GM12878 (cell line): ENCODE data around the gene PRKRA. TPM values are rescaled to one million over a fixed set of nuclear protein-coding genes. Genes with fewer than 3 reads are reported as not detected.
"Not testable (repeated sequence)": the region's sequence is repeated elsewhere in the genome, so short reads cannot be mapped to it uniquely, and the experiment has no call there.

Source experiments
- ATAC-seq: fragments of 200-7000 bp; cut with Tn5 transposase; 3 replicates; pipeline ENCODE4 v1.9.1; 2020; ENCODE audit warnings: mild to moderate bottlenecking, moderate library complexity
- BruUV-seq: library from RNA; stranded (reverse); fragments of 400-500 nt; replicated peaks from 2 replicates; lab custom pipeline; 2021; lab: Mats Ljungman, UMichigan
- CTCF ChIA-PET: fragments of 300-600 bp; sonication (Branson Sonifier 250); formaldehyde crosslinking; extraction: SDS; loops from one replicate; lab custom pipeline; 2021; ENCODE audit warnings: inconsistent platforms; lab: Yijun Ruan, JAX
- POLR2A ChIA-PET: fragments of 350-600 bp; formaldehyde crosslinking; extraction: SDS; loops from one replicate; lab custom pipeline; 2021; ENCODE audit warnings: inconsistent platforms; lab: Charles Lee
- RAD21 ChIA-PET: fragments of 300-600 bp; sonication (Branson Sonifier 250); formaldehyde crosslinking; loops from one replicate; lab custom pipeline; 2023; ENCODE audit warnings: antibody characterized with exemption; ENCODE audit not compliant: unreplicated experiment; lab: Charles Lee
- SMC1A ChIA-PET: fragments of 300-600 bp; sonication (Branson Sonifier 250); formaldehyde crosslinking; loops from one replicate; lab custom pipeline; 2023; ENCODE audit not compliant: unreplicated experiment, uncharacterized antibody; lab: Charles Lee
- DNase-seq: peaks from one replicate; pipeline ENCODE4 v3.0.0-alpha.2; 2011; ENCODE audit warnings: low read depth, low spot score
- FAIRE-seq: peaks from 3 replicates; lab custom pipeline; 2011; peaks lifted over from hg19 to GRCh38; lab: Jason Lieb, UNC
- H2AFZ ChIP-seq: 2 replicates; pipeline ENCODE4 v1.6.0; 2011; ENCODE audit warnings: low read depth, low read length, control low read depth; ENCODE audit not compliant: control insufficient read depth
- H3K27ac ChIP-seq: 2 replicates; pipeline ENCODE4 v1.5.1; 2011; ENCODE audit warnings: control low read depth; ENCODE audit not compliant: control insufficient read depth, insufficient read depth
- H3K27me3 ChIP-seq, 2 experiments: replicated peaks in 1 of 2; 2 replicates each; pipeline versions ENCODE4 v1.6.0 to v1.6.1; 2011; ENCODE audit warnings: low read length in 1 of 2; ENCODE audit not compliant: control insufficient read depth in 2 of 2, insufficient read depth in 2 of 2
- H3K36me3 ChIP-seq, 2 experiments: 2 replicates each; pipeline ENCODE4 v1.5.1; 2011; ENCODE audit warnings: low read length in 1 of 2; ENCODE audit not compliant: control insufficient read depth in 2 of 2, insufficient read depth in 2 of 2
- H3K4me1 ChIP-seq: 2 replicates; pipeline ENCODE4 v1.6.1; 2011; ENCODE audit warnings: mild to moderate bottlenecking, low read length, moderate library complexity, mixed read lengths; ENCODE audit not compliant: control insufficient read depth, insufficient read depth
- H3K4me2 ChIP-seq: 2 replicates; pipeline ENCODE4 v1.6.0; 2011; ENCODE audit warnings: control low read depth; ENCODE audit not compliant: control insufficient read depth, insufficient read depth
- H3K4me3 ChIP-seq: fragments of 200-600 bp; sonication (generic); 2 replicates; pipeline ENCODE4 v1.5.1; 2016
- H3K79me2 ChIP-seq: 2 replicates; pipeline ENCODE4 v1.6.0; 2011; ENCODE audit warnings: low read length; ENCODE audit not compliant: control insufficient read depth, insufficient read depth
- H3K9ac ChIP-seq: 2 replicates; pipeline ENCODE4 v1.8.0; 2011; ENCODE audit warnings: low read length, control low read depth, mixed read lengths; ENCODE audit not compliant: control insufficient read depth, insufficient read depth
- H3K9me3 ChIP-seq: replicated peaks from 3 replicates; pipeline ENCODE4 v1.5.1; 2011; ENCODE audit warnings: mild to moderate bottlenecking, low read length; ENCODE audit not compliant: control insufficient read depth, insufficient read depth
- H4K20me1 ChIP-seq: 2 replicates; pipeline ENCODE4 v1.6.0; 2011; ENCODE audit not compliant: control insufficient read depth, insufficient read depth
- CBX5 ChIP-seq: sonication (generic); IDR thresholded peaks from 2 replicates; pipeline ENCODE4 v1.6.1; 2016; ENCODE audit warnings: low read depth, moderate library complexity, mild to moderate bottlenecking, inconsistent platforms
- FOXM1 ChIP-seq: IDR thresholded peaks from 2 replicates; pipeline ENCODE4 v1.6.1; 2012; ENCODE audit warnings: low read depth, mild to moderate bottlenecking, inconsistent platforms, low read length, moderate library complexity
- IRF5 ChIP-seq: fragments of 450-650 bp; IDR thresholded peaks from 2 replicates; pipeline ENCODE4 v1.6.1; 2017; ENCODE audit warnings: borderline replicate concordance
- MTA3 ChIP-seq: IDR thresholded peaks from 2 replicates; pipeline ENCODE4 v1.6.1; 2012; ENCODE audit warnings: low read length, inconsistent platforms, borderline replicate concordance
- NFYA ChIP-seq: IDR thresholded peaks from 2 replicates; pipeline ENCODE4 v1.6.1; 2011; ENCODE audit warnings: low read depth, mild to moderate bottlenecking, low read length, improper control_type of control experiment, borderline replicate concordance
- PAX5 ChIP-seq: IDR thresholded peaks from 2 replicates; pipeline ENCODE4 v1.6.1; 2011; ENCODE audit warnings: low read depth, low read length, borderline replicate concordance
- RAD51 ChIP-seq: fragments of 450-650 bp; IDR thresholded peaks from 2 replicates; pipeline ENCODE4 v1.6.1; 2016; ENCODE audit warnings: moderate library complexity, mild to moderate bottlenecking, inconsistent platforms
- RUNX3 ChIP-seq: IDR thresholded peaks from 2 replicates; pipeline ENCODE4 v1.6.1; 2012; ENCODE audit warnings: low read length, inconsistent platforms
- SMARCA5 ChIP-seq: fragments of 450-650 bp; IDR thresholded peaks from 2 replicates; pipeline ENCODE4 v1.6.1; 2017; ENCODE audit warnings: mild to moderate bottlenecking
- WGBS: methylation state at CpG from one replicate; pipeline ENCODE4 v1.1.6; 2016; ENCODE audit warnings: low lambda C conversion rate; ENCODE audit not compliant: insufficient replicate concordance, insufficient coverage; ENCODE audit errors: missing lambda C conversion rate; 5-methylcytosine and 5-hydroxymethylcytosine counted together
- in situ Hi-C: fragments of 300-500 bp; cut with MboI; formaldehyde crosslinking; loops from 9 replicates; pipeline ENCODE4 v1.14.3; 2018; ENCODE audit warnings: mixed read lengths
- intact Hi-C: fragments of 100-400 bp; cut with micrococcal nuclease; formaldehyde crosslinking; loops from one replicate; pipeline ENCODE4 v1.14.2; 2022; ENCODE audit not compliant: unreplicated experiment
- polyA plus RNA-seq, 11 experiments: library from polyadenylated mRNA; depleted of rRNA in 4 of 11; unstranded in 6 of 11; stranded (reverse) in 5 of 11; fragments of >200 nt; fragmentation: Nextera tagmentation in 4 of 11; fragmentation: Illumina TruSeq in 1 of 11; extraction: Ambion mirVana in 4 of 11; extraction: Trizol in 1 of 11; gene quantifications; 1 replicate in 1 of 11; 2 replicates in 10 of 11; pipeline versions ENCODE4 v1.2.1 to v1.2.3, GENCODE V29; 2011 to 2016; ENCODE audit warnings: inconsistent platforms in 2 of 11, missing spikeins in 2 of 11, low read depth in 1 of 11
- total RNA-seq, 4 experiments: library from RNA; depleted of rRNA in 3 of 4; stranded (reverse); fragments of >200 nt in 3 of 4; fragmentation: Illumina TruSeq in 1 of 4; extraction: Trizol in 1 of 4; gene quantifications; 2 replicates each; pipeline versions ENCODE4 v1.2.1 to v1.2.3, GENCODE V29; 2013 to 2021
- TF ChIP-seq, protein P1 (sequence below): fragments of 450-650 bp; IDR thresholded peaks from 2 replicates; pipeline ENCODE4 v1.6.1; 2016; ENCODE audit warnings: mild to moderate bottlenecking

Gene PRKRA
- total and polyA plus RNA-seq, 10 of the 15 experiments (the other 5 are each of a cell fraction or from before 2014, with no cell fraction given) = 19.1 to 75.6 (median 51.7) TPM

GRCh38 chr2:178425255-178425827, 25.6 kb downstream of the PRKRA start (continued):
- TF ChIP-seq, protein P1, sequence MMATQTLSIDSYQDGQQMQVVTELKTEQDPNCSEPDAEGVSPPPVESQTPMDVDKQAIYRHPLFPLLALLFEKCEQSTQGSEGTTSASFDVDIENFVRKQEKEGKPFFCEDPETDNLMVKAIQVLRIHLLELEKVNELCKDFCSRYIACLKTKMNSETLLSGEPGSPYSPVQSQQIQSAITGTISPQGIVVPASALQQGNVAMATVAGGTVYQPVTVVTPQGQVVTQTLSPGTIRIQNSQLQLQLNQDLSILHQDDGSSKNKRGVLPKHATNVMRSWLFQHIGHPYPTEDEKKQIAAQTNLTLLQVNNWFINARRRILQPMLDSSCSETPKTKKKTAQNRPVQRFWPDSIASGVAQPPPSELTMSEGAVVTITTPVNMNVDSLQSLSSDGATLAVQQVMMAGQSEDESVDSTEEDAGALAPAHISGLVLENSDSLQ = no peak
- no peak for TF ChIP-seq RUNX3

GRCh38 chr2:178423746-178424145, 27.2 kb downstream of the PRKRA start:
- ChIA-PET RAD21 (interaction anchor here (0.7 to 1.3 kb wide), 2 partner anchors 10 to 24 kb away, joined by 3 read pairs; no protein-coding TSS in a partner anchor), CTCF (interaction anchor here (4.3 kb wide), 1 partner anchor 9 kb away, joined by 16 read pairs; no protein-coding TSS in a partner anchor), SMC1A (interaction anchor here (1.0 to 2.1 kb wide), 3 partner anchors 10 to 29 kb away, joined by 3 to 6 read pairs (median 4); no protein-coding TSS in a partner anchor)
- H3K27me3 ChIP-seq, BruUV-seq, POLR2A ChIA-PET, H3K9me3 ChIP-seq, ATAC-seq, intact Hi-C loops, H3K4me3 ChIP-seq, H3K4me1 ChIP-seq, H3K27ac ChIP-seq, in situ Hi-C loops, DNase-seq, H2AFZ ChIP-seq, H3K9ac ChIP-seq, H3K79me2 ChIP-seq, H3K4me2 ChIP-seq, FAIRE-seq, H4K20me1 ChIP-seq: not testable (repeated sequence)
- 100% methylated on average over 5 of the region's 5 CpGs for WGBS
- H3K36me3 ChIP-seq = peaks cover 1 to 10% of the 10 kb centered on the region in 2 experiments; a peak in 3 of 4 replicates

DNA sequence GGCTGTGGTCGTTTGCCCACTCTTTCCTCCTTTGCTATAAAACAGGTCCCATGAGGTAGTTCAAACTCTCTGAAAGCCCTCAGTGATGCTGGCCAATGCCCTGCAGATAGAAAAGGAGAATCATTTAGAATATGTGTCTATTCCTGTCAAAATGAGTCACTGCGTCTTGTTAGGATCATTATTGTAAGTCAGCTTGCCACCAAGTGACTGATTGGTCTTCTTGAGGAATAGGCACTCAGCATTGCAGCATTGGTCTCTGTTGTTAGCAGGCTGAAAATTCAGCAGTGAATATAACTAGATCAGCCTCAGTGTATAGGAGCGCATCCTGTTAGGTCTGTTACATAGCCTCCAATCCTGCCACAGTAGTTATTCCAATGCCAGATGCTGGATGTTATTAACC, 28.9 kb downstream of the PRKRA start:
- RAD21 ChIA-PET = no interaction called here
- no TSS peak for BruUV-seq
- TF ChIP-seq CBX5 = no peak
- no peak for TF ChIP-seq IRF5
- no peak for TF ChIP-seq RAD51
- no peak for TF ChIP-seq SMARCA5
- TF ChIP-seq NFYA = no peak
- no peak for TF ChIP-seq PAX5
- TF ChIP-seq FOXM1 = no peak
- no peak for TF ChIP-seq MTA3

More for the DNA sequence above, 28.9 kb downstream of the PRKRA start:
- intact Hi-C loops (no loop called here), in situ Hi-C loops (no loop called here)
- no peaks in the 10 kb centered on the region for H3K27me3 ChIP-seq
- peaks cover 1 to 8% of the 10 kb centered on the region in 2 experiments; a peak in 3 of 4 replicates for H3K36me3 ChIP-seq
- H3K27ac ChIP-seq = no peak overlapping the region
- peaks cover 8% of the 10 kb centered on the region for H3K79me2 ChIP-seq
- H3K4me3 ChIP-seq = no peak overlapping the region
- ChIA-PET SMC1A (interaction anchor here (10.6 kb wide), 1 partner anchor 24 kb away, joined by 454 read pairs; no protein-coding TSS in a partner anchor), CTCF (interaction anchor here (4.3 to 12.4 kb wide), 2 partner anchors 7 to 23 kb away, joined by 16 to 702 read pairs; no protein-coding TSS in a partner anchor), POLR2A (no interaction called here)
- DNase-seq (no peak), ATAC-seq (no peak), FAIRE-seq (no peak)
- no peak overlapping the region for H3K4me2 ChIP-seq
- 92% methylated on average over 3 of the region's 3 CpGs for WGBS
- H3K4me1 ChIP-seq = peaks cover 6% of the 10 kb centered on the region; the same call in 1 of the 2 replicates
- H2AFZ ChIP-seq = no peak overlapping the region
- no peak overlapping the region for H3K9ac ChIP-seq
- H4K20me1 ChIP-seq = no peaks in the 10 kb centered on the region
- peaks cover 4% of the 10 kb centered on the region; the same call in 2 of the 3 replicates for H3K9me3 ChIP-seq
